GM21515 (cell line): ENCODE measurements around the gene RETSAT.
"Not testable (repeated sequence)": the region's sequence is repeated elsewhere in the genome, so short reads cannot be mapped to it uniquely, and the experiment has no call there.

Source experiments
- ATAC-seq: cut with Tn5 transposase; IDR thresholded peaks from one replicate; pipeline ENCODE4 v1.9.1; 2021; ENCODE audit not compliant: unreplicated experiment

Gene RETSAT

DNA sequence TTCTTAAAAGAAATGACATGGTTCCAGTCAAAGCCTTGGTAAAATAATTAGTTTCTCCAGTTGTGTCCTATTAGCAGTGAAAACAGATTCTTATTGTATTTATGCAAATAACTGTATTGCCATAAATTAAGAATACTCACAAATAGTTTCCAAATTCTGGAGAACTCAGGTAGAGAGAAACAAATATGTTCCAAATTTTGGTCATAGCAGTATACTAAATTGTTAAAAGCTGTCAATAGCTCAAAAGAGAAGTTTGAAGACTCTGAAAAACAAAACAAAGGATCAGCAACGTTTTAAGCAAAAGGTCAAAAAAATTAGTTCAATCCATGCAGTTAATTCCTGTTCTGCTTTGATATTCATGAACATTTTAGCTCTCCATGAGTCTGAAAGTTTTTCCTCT is 25.7 kb upstream of the RETSAT start:
- no peak for ATAC-seq

- ATAC-seq: no peak
Measured at GRCh38 chr2:85378257-85378656, 23.9 kb upstream of the RETSAT start.

DNA sequence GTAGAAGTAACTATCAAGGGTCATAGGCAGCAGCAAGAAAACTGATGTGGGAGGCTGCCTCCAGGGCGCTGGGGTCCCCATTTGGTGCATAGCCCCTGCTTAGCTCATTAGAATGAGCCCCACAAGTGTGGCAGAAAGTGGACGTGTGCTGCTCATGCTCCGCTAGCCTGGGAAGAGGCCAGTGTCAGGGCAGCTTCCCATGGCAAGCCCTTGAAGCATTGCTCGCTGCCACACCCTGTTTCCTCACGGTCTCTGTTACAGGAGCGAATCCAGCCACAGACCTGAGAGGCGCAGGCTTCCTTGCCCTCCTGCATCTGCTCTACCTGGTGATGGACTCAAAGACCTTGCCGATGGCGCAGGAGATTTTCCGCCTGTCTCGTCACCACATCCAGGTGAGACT is 22.8 kb upstream of the RETSAT start:
- no peak for ATAC-seq

DNA sequence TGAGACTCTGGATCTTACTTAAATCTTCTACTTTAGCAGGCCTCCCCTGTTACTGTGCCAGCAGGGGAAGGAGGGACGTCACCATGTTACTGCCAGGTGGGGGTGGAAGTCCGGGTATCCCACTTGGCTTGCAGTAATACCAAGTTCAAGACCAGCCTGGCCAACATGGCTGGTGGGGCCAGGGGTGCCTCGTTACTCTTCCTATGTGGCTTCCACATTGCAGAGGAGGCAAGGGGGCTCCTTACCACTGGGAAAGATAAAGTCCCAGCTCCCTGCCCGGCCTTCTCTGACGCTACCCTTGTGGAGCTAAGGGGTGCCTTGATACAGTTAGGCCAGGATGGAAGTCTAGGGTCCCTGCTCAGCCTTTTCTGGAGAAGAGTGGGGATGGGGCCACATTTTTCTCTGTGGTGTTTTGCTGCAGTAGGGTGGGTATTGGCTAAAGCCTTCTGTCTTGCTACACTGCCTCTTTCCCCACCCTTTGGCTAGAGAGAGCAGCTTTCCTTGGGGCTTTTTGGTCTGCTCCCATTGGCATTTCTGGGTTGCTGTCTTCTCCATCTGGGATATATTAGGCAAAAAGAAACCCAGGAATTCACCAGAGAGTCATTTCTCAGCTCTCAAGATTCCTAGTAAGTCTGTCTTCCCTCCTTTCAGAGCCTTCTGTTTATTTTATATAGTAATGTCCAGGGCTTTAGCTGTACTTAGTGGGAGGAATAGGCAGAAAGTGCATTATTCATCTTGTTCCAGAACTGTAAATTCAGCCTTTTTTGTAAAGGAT is 22.1 kb upstream of the RETSAT start:
- ATAC-seq: no peak

GRCh38 chr2:85371045-85371444 is 16.7 kb upstream of the RETSAT start:
- ATAC-seq: no peak

GRCh38 chr2:85369500-85369899 is 15.2 kb upstream of the RETSAT start:
- ATAC-seq: no peak

- no peak for ATAC-seq
Measured at GRCh38 chr2:85368921-85369320, 14.6 kb upstream of the RETSAT start.

DNA sequence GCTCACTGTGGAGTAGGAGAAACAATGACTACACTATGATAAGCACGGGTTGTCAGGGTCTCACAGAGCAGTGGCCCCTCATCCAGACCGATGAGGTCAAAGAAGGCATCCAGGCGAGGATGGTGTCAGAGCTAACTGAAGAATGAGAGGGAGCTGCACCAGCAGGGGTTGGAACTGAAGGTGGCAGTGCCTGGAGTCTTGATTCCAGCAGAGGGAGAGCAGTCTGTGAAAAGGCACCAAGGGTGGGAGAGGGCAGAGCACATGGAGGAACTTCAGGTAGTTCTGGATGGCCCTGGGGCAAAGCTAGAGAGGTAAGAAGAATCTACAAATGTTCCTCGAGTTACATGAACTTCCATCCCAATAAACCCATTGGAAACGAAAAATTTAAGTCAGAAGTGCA is 12.9 kb upstream of the RETSAT start:
- ATAC-seq: no peak

GRCh38 chr2:85362653-85363387 is 8.5 kb upstream of the RETSAT start:
- not testable (repeated sequence) for ATAC-seq

- no peak for ATAC-seq
Measured at GRCh38 chr2:85357736-85358135, 3.4 kb upstream of the RETSAT start.

GRCh38 chr2:85356186-85356585 is 1.9 kb upstream of the RETSAT start:
- ATAC-seq: no peak

GRCh38 chr2:85355521-85355920 is 1.2 kb upstream of the RETSAT start:
- no peak for ATAC-seq

DNA sequence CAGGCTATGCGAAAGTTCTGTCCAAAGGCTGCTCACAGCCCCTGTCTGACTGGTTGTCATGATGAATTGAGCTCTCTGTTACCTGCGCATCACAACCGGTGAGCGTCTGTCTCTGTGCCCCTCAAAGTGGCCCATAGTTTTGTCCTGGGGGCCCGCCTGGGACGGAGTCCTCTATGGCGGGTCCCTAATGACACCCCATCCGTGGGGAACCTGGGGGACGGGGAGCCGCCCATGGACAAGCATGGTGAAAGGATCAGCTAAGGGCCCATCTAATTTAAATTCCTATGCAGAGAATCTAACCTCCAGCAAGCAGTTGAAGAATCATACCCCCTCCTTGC is 714 bp upstream of the RETSAT start:
- ATAC-seq: peak; percentile 8

DNA sequence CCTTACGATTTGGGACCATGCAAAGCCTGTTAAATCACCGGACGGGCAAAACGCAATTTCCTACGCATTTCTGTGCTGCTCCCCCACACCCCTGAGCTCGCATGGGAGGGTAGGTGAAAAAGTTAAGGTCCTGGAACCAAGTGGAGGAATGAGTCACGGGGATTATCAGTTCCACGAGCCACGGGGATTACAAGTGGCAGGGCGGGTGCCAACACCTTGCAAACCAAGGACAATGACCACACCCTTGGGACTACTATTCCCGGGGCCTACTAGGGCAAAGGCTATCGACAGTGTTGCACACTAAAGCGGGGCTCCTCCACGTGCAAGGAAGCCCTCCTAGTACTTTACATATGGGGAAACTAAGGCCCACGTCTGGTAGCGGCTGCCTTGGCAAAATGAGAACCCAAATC is 447 bp downstream of the RETSAT start:
- peak; percentile 9 for ATAC-seq

DNA sequence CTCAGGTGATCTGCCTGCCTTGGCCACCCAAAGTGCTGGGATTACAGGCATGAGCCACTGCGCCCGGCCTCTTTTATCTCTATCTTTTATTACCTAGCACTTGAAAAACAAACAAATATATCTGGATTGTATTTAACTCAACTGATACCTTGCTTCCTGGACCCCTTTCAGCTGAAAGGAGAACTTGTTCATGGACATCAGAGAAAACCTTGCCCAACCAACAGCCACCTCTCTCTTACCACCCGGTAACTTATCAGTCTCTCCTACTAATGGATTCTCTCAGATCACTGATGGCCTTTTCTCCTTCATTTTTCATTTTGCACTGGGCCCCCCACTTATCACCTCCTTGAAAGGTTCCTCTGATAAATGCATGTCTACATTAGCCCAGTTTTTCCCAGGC is 6.7 kb downstream of the RETSAT start:
- ATAC-seq: no peak

GRCh38 chr2:85344356-85344954 is 9.9 kb downstream of the RETSAT start:
- ATAC-seq: no peak

GRCh38 chr2:85343207-85343895 is 11.0 kb downstream of the RETSAT start:
- not testable (repeated sequence) for ATAC-seq

DNA sequence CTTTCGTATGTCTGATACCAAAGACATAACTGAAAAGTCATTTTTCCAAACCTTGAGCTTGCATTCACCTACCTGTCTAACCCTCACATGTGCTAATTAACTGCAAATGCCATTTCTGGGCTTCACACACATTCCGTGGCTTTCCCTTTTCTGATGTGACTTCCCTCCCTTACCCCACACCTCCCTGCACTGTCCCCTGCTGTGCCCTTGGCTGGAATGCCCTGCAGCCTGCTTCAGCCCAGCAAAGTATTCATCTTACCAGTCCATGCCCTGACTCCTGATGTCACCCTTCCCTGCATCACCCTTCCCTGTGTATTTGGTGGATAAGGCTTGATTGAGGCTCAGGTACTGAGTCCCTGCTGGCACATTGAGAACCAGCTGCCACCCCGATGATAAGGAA is 12.2 kb downstream of the RETSAT start:
- no peak for ATAC-seq

DNA sequence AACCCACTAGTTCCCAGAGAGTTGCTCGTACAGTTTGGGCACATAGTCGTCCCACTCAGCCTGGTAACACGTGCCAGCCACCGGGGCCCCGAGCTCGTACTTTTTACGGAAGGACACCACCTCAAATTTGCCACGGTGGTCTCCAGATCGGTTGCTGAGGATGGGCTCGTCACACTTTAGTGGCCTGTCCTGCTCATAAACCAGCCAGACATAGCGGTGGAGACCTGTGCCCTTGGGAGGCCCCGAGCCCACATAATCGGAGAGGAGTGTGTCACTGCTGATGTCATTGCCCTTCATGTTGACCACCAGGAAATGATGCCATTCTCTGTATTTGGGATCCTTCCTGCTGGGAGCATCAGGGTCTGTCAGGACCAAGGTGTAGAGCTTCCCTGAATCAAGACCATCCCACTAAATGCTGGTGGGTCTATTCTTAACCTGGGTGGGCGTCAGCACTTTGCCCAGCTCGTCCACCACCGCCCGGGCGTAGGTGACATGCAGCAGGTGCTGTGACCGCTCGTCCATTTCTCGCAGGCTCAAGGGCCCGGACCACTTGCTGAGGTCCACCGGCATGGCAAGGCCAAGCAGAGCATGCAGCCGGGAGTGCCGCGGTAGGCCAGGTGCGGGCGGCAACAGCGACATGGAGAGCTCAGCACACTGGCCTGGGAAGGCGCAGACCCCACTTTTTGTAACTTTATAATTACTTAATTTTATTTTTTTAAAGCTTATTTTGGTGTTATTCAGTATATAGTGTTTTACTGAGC is 12.9 kb downstream of the RETSAT start:
- ATAC-seq: no peak

DNA sequence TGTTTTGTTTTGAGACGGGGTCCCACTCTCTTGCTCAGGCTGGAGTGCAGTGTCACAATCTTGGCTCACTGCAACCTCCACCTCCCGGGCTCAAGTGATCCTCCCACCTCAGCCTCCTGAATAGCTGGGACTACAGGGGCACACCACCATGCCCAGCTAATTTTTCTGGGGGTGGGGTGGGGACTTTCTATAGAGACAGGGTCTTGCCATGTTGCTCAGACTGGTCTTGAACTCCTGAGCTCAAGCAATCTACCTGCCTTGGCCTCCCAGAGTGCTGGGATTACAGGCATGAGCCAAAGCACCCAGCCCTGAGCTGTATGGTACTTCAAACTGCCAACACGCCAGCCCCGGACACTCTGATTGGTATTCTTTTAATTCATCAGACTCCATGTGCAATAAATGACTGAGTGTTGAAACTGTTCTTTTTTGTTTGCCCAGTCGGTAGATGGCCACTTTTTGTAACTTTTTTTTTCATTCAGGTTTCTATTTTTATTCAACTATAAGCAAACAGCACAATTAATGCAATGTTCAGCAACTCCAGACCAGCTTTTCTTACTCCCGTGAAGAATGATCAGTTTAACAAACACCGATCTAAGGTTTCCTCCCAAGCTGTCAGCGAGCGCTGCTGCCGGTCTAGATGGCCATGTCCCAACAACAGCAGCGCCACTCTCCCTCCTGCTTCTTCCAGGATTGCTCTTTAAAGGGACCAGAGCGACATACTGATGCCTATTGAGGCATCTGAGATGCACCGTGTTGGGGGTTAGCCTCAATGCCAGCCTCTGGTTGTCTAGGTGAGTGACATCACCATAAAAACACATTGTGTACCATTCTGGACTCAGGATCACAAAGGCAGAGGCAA is 14.1 kb downstream of the RETSAT start:
- no peak for ATAC-seq
